SK-N-SH (cell line): ENCODE measurements around the gene DOCK4. TPM values are rescaled to one million over a fixed set of nuclear protein-coding genes. Genes with fewer than 3 reads are reported as not detected.

Experiments used
- CTCF ChIA-PET: fragments of 300-600, 350-600 bp; formaldehyde crosslinking; extraction: SDS; loops from one replicate; lab custom pipeline; 2021; lab: Yijun Ruan, JAX
- POLR2A ChIA-PET: fragments of 350-600 bp; sonication (Branson Sonifier 250); formaldehyde crosslinking; extraction: SDS; loops from one replicate; lab custom pipeline; 2020; ENCODE audit warnings: antibody characterized with exemption, inconsistent platforms; lab: Yijun Ruan, JAX
- DNase-seq: peaks from one replicate; pipeline ENCODE4 v3.0.0; 2012
- H2AFZ ChIP-seq: fragments of 200-600 bp; sonication (generic); 2 replicates; pipeline ENCODE4 v1.8.1; 2016; ENCODE audit warnings: antibody characterized with exemption, mild to moderate bottlenecking, low read depth
- H3F3A ChIP-seq: fragments of 200-600 bp; sonication (generic); replicated peaks from 2 replicates; pipeline ENCODE3; 2016; ENCODE audit warnings: antibody characterized with exemption, mild to moderate bottlenecking; ENCODE audit not compliant: insufficient read depth
- H3K27ac ChIP-seq, 2 experiments: fragments of 200-500 bp in 1 of 2; fragments of 200-600 bp in 1 of 2; sonication (Bioruptor generic) in 1 of 2; sonication (generic), shearing (Covaris generic) in 1 of 2; 2 replicates each; pipeline versions ENCODE4 v1.5.1 to v1.6.1; 2014 to 2016; ENCODE audit warnings: low read depth in 2 of 2, inconsistent platforms in 1 of 2, low read length in 1 of 2, mild to moderate bottlenecking in 1 of 2, mixed read lengths in 1 of 2
- H3K27me3 ChIP-seq: fragments of 200-600 bp; sonication (generic), shearing (Covaris generic); 2 replicates; pipeline ENCODE4 v1.6.1; 2016; ENCODE audit warnings: mixed run types; ENCODE audit not compliant: insufficient read depth
- H3K36me3 ChIP-seq, 2 experiments: fragments of 200-500 bp in 1 of 2; fragments of 200-600 bp in 1 of 2; sonication (Bioruptor generic) in 1 of 2; sonication (generic) in 1 of 2; replicated peaks in 1 of 2; 2 replicates each; pipeline versions ENCODE3 to v1.5.1; 2014 to 2016; ENCODE audit warnings: low read length in 1 of 2, mild to moderate bottlenecking in 1 of 2; ENCODE audit not compliant: insufficient read depth in 2 of 2, control insufficient read depth in 1 of 2
- H3K4me1 ChIP-seq, 2 experiments: fragments of 200-500 bp in 1 of 2; fragments of 200-600 bp in 1 of 2; sonication (Bioruptor generic) in 1 of 2; sonication (generic), shearing (Covaris generic) in 1 of 2; 2 replicates each; pipeline versions ENCODE4 v1.5.1 to v1.6.1; 2014 to 2016; ENCODE audit warnings: low read depth in 1 of 2, low read length in 1 of 2, mixed run types in 1 of 2; ENCODE audit not compliant: insufficient read depth in 2 of 2, control insufficient read depth in 1 of 2
- H3K4me2 ChIP-seq: fragments of 200-600 bp; sonication (generic), shearing (Covaris generic); 2 replicates; pipeline ENCODE4 v1.6.1; 2017; ENCODE audit warnings: mixed run types
- H3K4me3 ChIP-seq, 2 experiments: fragments of 200-500 bp in 1 of 2; fragments of 200-600 bp in 1 of 2; sonication (Bioruptor generic) in 1 of 2; sonication (generic), shearing (Covaris generic) in 1 of 2; 2 replicates each; pipeline versions ENCODE4 v1.5.1 to v1.8.1; 2014 to 2016; ENCODE audit warnings: low read depth in 2 of 2, inconsistent platforms in 1 of 2, low read length in 1 of 2, mild to moderate bottlenecking in 1 of 2, mixed read lengths in 1 of 2, moderate library complexity in 1 of 2
- H3K79me2 ChIP-seq: fragments of 200-600 bp; sonication (generic); 2 replicates; pipeline ENCODE4 v1.8.1; 2017; ENCODE audit warnings: mild to moderate bottlenecking; ENCODE audit not compliant: insufficient read depth
- H3K9ac ChIP-seq: fragments of 200-600 bp; sonication (generic); 2 replicates; pipeline ENCODE4 v1.6.1; 2017; ENCODE audit warnings: mixed run types
- H3K9me2 ChIP-seq: fragments of 200-600 bp; sonication (generic); 2 replicates; pipeline ENCODE4 v1.6.1; 2017; ENCODE audit warnings: mixed run types
- H3K9me3 ChIP-seq: fragments of 200-600 bp; sonication (generic); 2 replicates; pipeline ENCODE4 v1.6.1; 2017; ENCODE audit warnings: mixed run types, mild to moderate bottlenecking, moderate library complexity
- H4K20me1 ChIP-seq: fragments of 200-600 bp; sonication (generic); 2 replicates; pipeline ENCODE4 v1.6.1; 2017; ENCODE audit warnings: mild to moderate bottlenecking, mixed run types; ENCODE audit not compliant: insufficient read depth
- CHD2 ChIP-seq: fragments of 150-350 bp; IDR thresholded peaks from 2 replicates; pipeline ENCODE4 v1.6.1; 2018; ENCODE audit warnings: low read length; ENCODE audit not compliant: partially characterized antibody
- EZH2phosphoT487 ChIP-seq: fragments of 200-600 bp; sonication (generic); IDR thresholded peaks from 2 replicates; pipeline ENCODE4 v1.6.1; 2017; ENCODE audit warnings: low read depth, mixed run types, mild to moderate bottlenecking, antibody characterized with exemption, moderate library complexity, borderline replicate concordance
- GABPA ChIP-seq: IDR thresholded peaks from 2 replicates; pipeline ENCODE4 v1.4.0; 2012; ENCODE audit warnings: low read depth, mild to moderate bottlenecking
- JUND ChIP-seq: IDR thresholded peaks from 2 replicates; pipeline ENCODE4 v1.4.0; 2012
- MEF2A ChIP-seq: IDR thresholded peaks from 2 replicates; pipeline ENCODE4 v1.4.0; 2012; ENCODE audit warnings: low read depth, borderline replicate concordance
- MXI1 ChIP-seq: IDR thresholded peaks from 2 replicates; pipeline ENCODE4 v1.6.1; 2012; ENCODE audit warnings: mild to moderate bottlenecking, low read depth, low read length, improper control_type of control experiment
- NFIC ChIP-seq: IDR thresholded peaks from 2 replicates; pipeline ENCODE4 v1.4.0; 2012; ENCODE audit warnings: borderline replicate concordance
- NRF1 ChIP-seq: IDR thresholded peaks from 2 replicates; pipeline ENCODE4 v1.6.1; 2012; ENCODE audit warnings: low read depth, mild to moderate bottlenecking, low read length
- PBX3 ChIP-seq: IDR thresholded peaks from 2 replicates; pipeline ENCODE4; 2012
- RAD21 ChIP-seq: IDR thresholded peaks from 2 replicates; pipeline ENCODE4 v1.6.1; 2012; ENCODE audit warnings: mild to moderate bottlenecking, low read length
- RCOR1 ChIP-seq: fragments of 150-350 bp; IDR thresholded peaks from 2 replicates; pipeline ENCODE4 v1.6.1; 2017; ENCODE audit warnings: antibody characterized with exemption, low read length
- REST ChIP-seq: IDR thresholded peaks from 2 replicates; pipeline ENCODE4 v1.6.1; 2012; ENCODE audit warnings: mild to moderate bottlenecking, low read depth, low read length, moderate library complexity
- RFX5 ChIP-seq: IDR thresholded peaks from 2 replicates; pipeline ENCODE4 v1.6.1; 2012; ENCODE audit warnings: mild to moderate bottlenecking, improper control_type of control experiment, low read length
- RXRA ChIP-seq: IDR thresholded peaks from 2 replicates; pipeline ENCODE4 v1.4.0; 2012; ENCODE audit warnings: low read depth, mild to moderate bottlenecking, borderline replicate concordance
- SIN3A ChIP-seq: IDR thresholded peaks from 2 replicates; pipeline ENCODE4 v1.6.1; 2012; ENCODE audit warnings: low read depth, mild to moderate bottlenecking, low read length, moderate library complexity, borderline replicate concordance
- SMC3 ChIP-seq: IDR thresholded peaks from 2 replicates; pipeline ENCODE4 v1.6.1; 2012; ENCODE audit warnings: low read depth, low read length, improper control_type of control experiment
- TEAD4 ChIP-seq: IDR thresholded peaks from 2 replicates; pipeline ENCODE4 v1.4.0; 2012; ENCODE audit warnings: mild to moderate bottlenecking, borderline replicate concordance; ENCODE audit not compliant: insufficient read depth
- USF2 ChIP-seq: fragments of 150-350 bp; IDR thresholded peaks from 2 replicates; pipeline ENCODE4 v1.6.1; 2017; ENCODE audit warnings: antibody characterized with exemption, low read length, low read depth, borderline replicate concordance
- ZBTB33 ChIP-seq: IDR thresholded peaks from 2 replicates; pipeline ENCODE4 v1.4.0; 2012; ENCODE audit warnings: low read depth, borderline replicate concordance
- WGBS: methylation state at CpG from one replicate; pipeline ENCODE4 v1.1.6; 2017; ENCODE audit warnings: low lambda C conversion rate; 5-methylcytosine and 5-hydroxymethylcytosine counted together
- polyA plus RNA-seq, 3 experiments: library from polyadenylated mRNA; depleted of rRNA; stranded (reverse); fragments of >200 nt; gene quantifications; 2 replicates each; pipeline ENCODE4 v1.2.3, GENCODE V29; 2012

The DOCK4 gene
- polyA plus RNA-seq, 1 of the 3 experiments (the other 2 are of a cell fraction) = 8.5 TPM

- no peaks in the 10 kb centered on the region for H3K27me3 ChIP-seq
- TF ChIP-seq NFIC = no peak
- no peak for TF ChIP-seq SMC3
- TF ChIP-seq CHD2 = no peak
- no peak for TF ChIP-seq MEF2A
- TF ChIP-seq JUND = no peak
- TF ChIP-seq MXI1 = no peak
- no peak for TF ChIP-seq GABPA
- TF ChIP-seq SIN3A = no peak
- no peak for TF ChIP-seq RFX5
- TF ChIP-seq RCOR1 = no peak
- TF ChIP-seq RAD21 = no peak
- no peak for TF ChIP-seq TEAD4
- TF ChIP-seq RXRA = no peak
- no peak for TF ChIP-seq ZBTB33
- TF ChIP-seq REST = no peak
- TF ChIP-seq EZH2phosphoT487 = no peak
- no peak for TF ChIP-seq NRF1
- TF ChIP-seq PBX3 = no peak
- TF ChIP-seq USF2 = no peak
- no peak overlapping the region for H3K27ac ChIP-seq
- ChIA-PET POLR2A (no interaction called here), CTCF (no interaction called here)
- no peaks in the 10 kb centered on the region for H4K20me1 ChIP-seq
- H2AFZ ChIP-seq = no peak overlapping the region
- H3K79me2 ChIP-seq = no peaks in the 10 kb centered on the region
- H3K4me3 ChIP-seq = no peak overlapping the region
- H3K9me2 ChIP-seq = no peaks in the 10 kb centered on the region
- no peaks in the 10 kb centered on the region for H3F3A ChIP-seq
- no peaks in the 10 kb centered on the region for H3K36me3 ChIP-seq
- H3K4me1 ChIP-seq = peaks cover 0 to 37% of the 10 kb centered on the region in 2 experiments; a peak in 2 of 4 replicates
- DNase-seq = no peak
- no peaks in the 10 kb centered on the region for H3K9me3 ChIP-seq
- no peak overlapping the region for H3K9ac ChIP-seq
- H3K4me2 ChIP-seq = no peak overlapping the region
- WGBS = 96% methylated on average over 1 of the region's 1 CpG
Measured at GRCh38 chr7:112014347-112014746, 191.9 kb downstream of the DOCK4 start.
